HuH-7 (cell line): ENCODE measurements around the gene EFNA4.

Experiments used
- DNase-seq: peaks from one replicate; pipeline ENCODE4 v3.0.0; 2011; ENCODE audit warnings: low spot score

The EFNA4 gene, protein sequence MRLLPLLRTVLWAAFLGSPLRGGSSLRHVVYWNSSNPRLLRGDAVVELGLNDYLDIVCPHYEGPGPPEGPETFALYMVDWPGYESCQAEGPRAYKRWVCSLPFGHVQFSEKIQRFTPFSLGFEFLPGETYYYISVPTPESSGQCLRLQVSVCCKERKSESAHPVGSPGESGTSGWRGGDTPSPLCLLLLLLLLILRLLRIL

DNA sequence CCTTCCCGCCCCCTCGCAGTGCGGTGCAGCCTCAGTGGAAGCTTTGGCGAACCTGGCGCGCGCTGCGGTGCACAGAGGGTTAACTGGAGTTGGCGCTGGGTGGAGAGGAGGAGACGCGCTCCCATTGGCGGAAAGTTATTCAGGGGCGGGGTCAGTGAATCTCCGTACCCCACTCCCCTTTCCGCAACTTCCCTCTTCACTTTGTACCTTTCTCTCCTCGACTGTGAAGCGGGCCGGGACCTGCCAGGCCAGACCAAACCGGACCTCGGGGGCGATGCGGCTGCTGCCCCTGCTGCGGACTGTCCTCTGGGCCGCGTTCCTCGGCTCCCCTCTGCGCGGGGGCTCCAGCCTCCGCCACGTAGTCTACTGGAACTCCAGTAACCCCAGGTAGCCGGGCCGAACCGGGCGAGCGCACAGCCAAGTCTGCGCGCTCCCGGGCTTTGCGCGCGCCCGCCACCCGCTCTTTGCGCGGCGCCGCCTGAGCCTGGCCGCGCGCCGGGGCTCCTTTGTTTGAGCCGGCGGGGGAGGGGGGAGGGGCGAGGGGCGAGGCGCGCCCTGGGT lies at the start of gene EFNA4:
EFNA4 (plus strand) TSS at position 191 of the 561 bp plus-strand sequence; CDS start at position 275, 84 bp downstream.
- DNase-seq = peak; percentile 99

DNA sequence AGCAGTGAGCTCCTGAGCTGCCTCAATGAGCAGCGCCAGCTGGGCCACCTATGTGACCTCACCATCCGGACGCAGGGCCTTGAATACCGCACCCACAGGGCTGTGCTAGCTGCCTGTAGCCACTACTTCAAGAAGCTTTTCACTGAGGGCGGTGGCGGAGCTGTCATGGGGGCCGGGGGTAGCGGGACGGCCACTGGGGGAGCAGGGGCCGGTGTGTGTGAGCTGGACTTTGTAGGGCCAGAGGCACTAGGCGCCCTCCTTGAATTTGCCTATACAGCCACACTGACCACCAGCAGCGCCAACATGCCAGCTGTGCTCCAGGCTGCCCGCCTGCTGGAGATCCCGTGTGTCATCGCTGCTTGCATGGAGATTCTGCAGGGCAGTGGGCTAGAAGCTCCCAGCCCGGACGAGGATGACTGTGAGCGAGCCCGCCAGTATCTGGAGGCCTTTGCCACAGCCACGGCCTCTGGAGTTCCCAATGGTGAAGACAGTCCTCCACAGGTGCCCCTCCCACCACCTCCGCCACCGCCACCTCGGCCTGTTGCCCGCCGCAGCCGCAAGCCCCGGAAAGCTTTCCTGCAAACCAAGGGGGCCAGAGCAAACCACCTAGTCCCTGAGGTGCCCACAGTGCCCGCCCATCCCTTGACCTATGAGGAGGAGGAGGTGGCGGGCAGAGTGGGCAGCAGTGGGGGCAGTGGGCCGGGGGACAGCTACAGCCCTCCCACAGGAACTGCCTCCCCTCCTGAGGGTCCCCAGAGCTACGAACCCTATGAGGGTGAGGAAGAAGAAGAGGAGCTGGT lies 48.6 kb upstream of the EFNA4 start:
- DNase-seq = no peak

DNA sequence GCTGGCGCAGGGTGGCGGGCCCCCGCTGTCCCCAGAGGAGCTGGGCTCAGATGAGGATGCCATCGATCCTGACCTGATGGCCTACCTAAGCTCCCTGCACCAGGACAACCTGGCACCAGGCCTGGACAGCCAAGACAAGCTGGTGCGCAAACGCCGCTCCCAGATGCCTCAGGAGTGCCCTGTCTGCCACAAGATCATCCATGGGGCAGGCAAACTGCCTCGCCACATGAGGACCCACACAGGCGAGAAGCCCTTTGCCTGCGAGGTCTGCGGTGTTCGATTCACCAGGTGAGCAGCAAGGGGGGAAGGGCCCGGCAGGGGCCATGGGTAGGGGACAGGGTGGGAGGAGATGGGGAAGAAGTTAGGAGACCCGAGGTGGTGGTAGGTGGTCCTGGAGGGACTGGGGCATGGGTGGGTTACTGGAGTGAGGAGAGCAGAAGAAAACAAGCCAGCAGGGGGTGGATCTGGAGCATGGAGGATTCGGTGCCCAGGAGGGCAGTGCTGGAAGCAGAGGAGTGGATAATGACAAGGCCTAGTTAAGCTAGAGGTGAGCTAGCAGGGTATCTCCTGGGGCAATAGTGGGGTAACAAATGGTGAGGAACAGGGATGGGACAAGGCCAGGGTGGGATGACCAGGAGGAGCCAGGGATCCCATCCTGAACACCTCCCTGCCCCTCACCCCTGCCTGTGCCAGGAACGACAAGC lies 47.9 kb upstream of the EFNA4 start:
- no peak for DNase-seq

DNA sequence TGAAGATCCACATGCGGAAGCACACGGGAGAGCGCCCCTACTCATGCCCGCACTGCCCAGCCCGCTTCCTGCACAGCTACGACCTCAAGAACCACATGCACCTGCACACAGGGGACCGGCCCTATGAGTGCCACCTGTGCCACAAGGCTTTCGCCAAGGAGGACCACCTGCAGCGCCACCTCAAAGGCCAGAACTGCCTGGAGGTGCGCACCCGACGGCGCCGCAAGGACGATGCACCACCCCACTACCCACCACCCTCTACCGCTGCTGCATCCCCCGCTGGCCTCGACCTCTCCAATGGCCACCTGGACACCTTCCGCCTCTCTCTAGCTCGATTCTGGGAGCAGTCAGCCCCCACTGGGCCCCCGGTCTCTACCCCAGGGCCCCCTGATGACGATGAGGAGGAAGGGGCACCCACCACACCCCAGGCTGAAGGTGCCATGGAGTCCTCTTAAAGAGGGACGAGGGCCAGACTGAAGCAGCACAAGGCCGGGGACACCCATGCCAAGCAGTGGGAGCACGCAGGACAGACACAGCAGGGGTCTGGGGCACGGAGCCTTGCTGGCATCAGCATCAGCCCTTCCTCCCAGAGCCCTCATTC lies 47.2 kb upstream of the EFNA4 start:
- no peak for DNase-seq

DNA sequence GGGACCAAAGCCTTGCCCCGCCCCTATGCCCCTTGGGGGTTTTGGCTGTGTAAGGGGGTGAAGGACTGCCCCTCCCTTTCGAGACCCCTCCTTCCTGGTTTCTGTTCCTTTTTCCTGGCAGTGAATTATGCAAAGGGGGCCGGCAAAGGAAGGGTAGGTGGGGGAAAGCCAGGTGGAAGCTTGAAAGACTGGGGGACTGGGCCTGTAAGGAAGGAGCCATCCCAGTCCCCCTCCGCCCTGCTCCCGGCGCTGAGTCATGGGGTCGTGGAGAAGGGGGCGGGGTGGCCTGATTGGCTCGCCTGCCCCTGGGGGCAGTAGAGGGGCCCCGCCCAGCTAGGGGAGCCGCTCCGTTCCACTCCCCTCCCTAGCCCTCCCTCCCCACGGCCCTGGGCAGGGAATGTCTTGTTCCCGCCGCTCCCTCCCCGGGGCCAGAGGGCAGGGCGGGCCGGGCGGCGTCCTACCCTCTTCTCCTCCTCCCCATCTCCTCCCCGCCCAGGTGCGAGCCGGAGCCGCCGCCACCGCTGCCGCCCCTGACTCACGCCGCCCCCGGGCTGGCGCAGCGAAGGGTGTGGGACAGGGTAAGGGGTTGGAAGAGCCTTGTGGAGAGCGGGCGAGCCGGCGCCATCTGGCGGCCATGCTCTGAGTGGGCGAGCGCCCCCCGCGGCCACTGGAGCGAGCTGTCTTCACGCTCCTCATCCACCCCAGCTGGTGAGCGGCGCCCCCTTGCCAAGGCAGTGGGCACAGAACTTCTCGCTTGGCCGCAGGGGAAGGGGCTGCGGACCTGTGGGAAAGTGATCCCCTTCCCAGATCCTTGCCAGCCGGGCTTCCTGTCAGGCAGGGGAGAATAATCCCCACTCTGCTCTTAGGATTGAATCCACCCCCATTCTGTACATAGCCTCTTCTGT lies 46.2 kb upstream of the EFNA4 start:
- peak; percentile 90 for DNase-seq

DNA sequence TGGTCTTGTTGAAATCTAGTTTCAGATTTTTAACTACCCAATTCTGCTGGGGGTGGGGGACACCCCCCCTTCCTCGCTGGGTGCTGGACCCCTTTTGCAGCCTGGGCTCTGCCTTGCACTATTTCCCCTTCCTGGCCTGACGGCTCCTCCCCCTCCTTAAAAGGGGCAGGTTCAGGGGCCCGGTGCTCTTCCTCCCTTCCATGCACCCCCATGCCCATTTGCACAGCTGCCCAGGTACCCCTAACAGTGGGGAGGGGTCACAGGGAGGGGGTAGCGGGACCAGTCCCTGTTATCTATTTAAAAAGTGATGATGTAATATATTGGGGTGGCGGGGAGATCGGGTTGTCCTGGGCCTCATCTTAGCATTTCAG lies 45.6 kb upstream of the EFNA4 start:
- DNase-seq = no peak

DNA sequence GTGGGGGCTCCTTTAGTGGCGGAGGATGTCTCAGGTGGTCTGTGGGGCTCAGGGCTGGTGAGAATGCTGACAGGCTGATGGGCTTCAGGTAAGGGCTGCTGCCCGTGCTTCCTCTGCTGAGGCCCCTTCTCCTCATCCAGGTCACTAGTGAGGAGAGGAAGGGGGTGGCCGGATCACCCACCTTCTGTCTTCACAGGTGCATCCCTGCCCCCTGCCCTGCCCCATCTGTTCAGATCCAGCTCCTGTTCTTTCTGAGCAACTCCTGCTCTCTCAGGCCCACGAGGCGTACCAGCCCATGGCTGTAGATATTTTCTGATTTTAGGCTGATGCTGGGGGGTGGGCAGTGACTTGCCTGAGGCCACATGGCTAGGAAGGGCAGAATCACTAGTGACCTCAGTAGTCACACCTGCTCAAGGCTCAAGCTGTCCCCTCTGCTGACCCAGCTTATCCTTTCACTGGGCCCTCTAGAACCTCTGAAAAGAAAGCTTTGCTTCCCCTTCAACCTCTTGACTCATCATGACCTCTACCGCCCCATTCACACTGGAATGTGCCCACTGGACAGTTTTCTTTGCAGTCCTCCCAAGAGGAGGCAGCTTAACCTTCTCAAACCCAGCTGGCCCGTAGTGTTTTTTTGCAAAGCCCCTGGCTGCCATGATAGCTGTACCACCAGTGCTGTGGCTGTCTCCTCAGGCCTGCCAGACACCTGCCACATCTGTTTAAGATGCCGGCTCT lies 44.8 kb upstream of the EFNA4 start:
- DNase-seq = no peak

DNA sequence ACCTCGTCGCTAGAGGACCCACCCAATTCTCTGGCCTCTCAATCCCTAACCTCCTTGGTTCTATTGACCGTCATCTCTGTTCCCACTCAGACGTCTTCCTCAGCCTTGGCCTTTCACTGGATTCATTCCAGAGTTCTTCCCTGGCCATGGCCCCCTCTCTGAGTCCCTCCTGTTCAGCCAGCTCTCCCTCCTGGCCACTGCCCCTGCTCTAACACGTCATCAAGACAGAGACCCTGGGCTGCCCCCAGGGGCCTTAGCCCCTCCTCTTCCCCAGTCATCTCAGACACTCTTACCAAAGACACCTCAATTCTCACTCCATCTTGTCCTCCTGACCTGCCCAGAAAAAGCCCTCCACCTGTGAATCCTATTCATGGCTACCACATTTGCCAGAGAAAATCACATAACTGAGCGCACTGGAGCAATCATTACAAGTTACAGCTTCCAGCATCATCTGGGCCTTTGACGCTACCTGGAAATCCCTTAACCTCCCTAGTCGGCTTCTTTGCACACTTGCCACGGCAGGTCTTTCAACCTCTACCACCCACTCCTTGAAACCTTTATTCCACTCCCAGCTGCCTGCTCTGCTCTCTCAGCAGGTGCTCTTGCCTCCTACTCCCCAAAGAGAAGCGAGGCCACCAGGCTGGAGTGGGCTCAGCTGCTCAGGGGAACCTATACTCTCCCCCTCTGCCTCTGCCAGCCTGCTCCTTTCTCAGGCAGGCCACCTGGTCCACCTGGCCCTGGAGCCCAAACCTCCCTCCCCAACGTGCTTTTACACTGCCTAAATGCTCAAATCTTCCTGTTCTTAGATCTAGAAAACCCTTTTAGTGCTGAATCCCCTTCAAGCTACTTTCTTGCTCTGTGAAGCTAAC lies 43.9 kb upstream of the EFNA4 start:
- no peak for DNase-seq

DNA sequence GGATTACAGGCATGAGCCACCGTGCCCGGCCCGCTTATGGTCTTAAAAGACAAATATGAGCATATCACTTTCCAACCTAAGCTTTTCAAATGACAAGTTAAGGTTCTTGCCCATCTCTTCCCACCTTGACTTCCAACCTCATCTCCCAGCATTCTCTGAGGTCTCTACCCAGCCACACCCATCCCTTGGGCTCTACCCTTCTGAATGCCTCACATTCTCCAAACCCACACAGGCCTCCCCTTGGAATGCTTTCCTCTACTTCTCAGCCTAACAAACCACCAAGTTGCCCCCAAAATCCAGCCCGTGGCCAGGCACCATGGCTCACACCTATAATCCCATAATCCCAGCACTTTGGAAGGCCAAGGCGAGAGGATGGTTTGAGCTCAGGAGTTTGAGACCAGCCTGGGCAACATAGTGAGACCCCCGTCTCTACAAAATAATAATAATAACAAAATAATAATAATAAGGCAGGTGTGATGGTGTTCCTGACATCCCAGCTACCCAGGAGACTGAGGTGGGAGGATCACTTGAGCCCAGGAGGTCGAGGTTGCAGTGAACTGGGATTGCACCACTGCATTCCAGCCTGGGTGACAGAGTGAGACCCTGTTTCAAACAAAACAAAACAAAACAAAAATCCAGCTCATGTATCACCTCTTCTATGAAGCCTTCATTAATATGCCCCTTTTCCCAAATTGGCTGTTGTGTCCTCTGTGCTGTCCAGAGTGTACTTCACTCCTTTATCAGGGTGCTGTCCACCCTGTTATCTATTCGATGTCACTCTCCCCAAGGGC lies 41.2 kb upstream of the EFNA4 start:
- no peak for DNase-seq

DNA sequence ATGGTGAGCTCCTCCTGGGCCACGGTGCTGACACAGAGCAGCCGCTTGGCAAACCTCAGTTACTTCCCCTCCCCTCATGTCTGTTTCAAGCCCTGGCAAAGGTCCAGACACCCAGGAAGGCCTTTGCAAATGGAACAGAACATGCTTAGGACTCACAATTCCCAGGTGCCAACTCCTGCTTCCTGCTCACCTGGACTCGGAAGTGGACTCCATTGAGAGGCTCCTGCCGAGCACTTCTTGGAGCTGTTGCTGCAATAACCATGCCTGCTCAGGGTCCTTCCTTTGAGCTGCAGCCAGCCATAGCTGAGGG lies 40.7 kb upstream of the EFNA4 start:
- no peak for DNase-seq

DNA sequence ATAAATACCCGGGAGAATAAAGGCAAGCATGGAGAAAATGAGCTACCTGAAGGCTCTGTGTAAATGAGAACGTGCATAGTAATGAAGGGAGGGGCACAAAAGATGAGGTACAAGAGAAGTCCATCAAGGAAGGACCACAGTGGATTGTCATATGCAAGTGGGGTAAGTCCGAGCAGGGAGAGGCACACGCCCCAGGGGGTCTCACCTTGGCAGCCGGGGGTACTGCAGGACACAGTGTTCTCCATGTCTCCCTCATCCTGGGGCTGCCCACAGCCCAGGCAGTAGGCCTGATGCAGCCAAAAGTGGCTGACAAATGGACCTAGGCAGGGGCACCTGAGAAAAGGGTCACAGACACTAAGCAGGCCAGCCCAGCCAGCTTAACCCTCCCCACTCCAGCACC lies 39.9 kb upstream of the EFNA4 start:
- no peak for DNase-seq

DNA sequence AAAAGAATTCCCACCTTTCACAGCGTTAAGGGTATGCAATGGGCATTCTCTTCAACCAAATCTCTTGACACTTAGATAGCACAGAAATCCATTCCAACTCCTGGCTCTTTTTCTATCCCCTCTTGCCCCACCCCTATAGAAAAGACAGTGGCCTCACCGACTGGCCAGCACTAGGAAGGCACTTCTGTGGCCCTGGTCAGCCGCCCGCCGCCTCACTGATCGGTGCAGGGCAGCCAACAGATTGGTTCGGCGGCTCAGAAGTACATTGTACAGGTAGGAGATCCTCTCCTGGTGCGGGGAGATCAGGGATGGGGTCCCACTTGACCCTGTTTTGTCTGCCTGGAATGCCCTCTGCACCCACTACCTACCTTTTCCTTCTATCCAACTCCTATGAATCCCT lies 39.2 kb upstream of the EFNA4 start:
- DNase-seq = no peak

DNA sequence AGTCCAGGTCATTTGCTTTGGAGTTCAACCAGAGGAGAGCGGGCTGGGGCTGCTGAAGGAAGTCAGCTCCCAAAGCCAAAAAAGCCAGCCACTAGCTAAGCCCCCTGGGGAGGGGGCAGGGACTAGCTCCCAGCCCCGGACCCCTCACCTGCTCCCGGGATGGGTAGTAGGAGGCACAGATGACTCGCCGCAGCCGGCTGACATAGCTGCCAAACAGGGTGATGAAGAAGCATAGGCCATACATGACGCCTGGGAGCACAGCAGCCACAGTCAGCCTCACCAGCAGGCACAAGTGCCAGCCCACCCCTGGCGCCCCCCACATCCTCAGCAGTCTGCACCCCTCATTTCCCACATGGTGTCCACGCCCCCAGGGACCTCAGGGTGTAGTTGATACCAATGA lies 37.4 kb upstream of the EFNA4 start:
- DNase-seq = no peak

DNA sequence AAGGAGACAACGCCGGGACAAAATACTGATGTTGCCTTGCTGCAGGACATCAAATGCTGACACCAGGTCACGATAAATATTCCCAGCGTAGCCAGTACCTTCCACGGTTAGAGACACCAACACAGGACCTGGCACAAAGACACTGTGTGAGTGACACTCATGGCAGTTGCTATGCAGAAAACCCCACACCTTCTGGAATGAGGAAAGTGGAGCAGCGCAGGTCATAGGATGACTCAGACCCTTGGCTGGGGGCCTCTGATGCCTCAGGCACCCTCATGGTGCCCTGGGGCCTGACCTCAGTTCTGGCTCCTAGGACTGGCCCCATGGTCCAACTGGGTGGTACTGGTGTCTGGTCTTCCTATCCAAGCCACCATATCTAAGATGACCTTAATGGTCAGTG lies 37.0 kb upstream of the EFNA4 start:
- DNase-seq = no peak

DNA sequence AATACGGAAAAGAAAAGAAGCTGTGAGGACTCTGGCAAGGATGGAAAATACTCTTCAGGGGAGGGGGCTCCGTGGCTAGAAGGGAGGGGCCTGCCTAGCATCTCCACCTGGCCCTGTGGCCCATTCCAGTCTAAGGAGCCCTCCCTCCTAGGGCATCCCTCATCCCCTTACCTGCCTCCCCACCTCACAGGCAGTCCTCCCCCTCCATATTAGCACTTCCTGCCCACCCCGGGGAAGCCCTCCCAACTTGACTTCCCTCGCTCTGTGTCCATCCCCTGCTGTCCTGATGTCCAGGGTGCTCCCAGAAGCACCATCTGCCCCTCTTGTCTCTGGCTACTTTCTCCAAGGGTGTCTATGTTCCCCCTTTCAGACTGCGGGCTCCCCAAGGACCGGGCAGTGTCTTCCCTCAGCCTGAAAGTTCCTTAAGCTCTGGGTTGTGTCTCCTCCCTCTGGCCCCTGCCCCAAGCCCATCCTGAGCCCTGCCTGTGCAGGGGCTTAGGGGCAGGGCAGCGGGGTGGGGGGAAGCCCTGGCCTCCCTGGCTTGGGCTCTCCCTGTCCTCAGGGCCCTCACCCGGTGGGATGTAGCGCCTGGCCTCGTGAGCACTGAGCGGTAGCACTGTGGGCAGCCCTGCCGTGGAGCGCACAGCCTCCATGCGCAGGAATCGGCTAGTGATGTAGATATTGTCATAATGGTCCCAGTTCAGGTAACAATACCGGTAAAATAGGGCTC lies 33.9 kb upstream of the EFNA4 start:
- DNase-seq = no peak

DNA sequence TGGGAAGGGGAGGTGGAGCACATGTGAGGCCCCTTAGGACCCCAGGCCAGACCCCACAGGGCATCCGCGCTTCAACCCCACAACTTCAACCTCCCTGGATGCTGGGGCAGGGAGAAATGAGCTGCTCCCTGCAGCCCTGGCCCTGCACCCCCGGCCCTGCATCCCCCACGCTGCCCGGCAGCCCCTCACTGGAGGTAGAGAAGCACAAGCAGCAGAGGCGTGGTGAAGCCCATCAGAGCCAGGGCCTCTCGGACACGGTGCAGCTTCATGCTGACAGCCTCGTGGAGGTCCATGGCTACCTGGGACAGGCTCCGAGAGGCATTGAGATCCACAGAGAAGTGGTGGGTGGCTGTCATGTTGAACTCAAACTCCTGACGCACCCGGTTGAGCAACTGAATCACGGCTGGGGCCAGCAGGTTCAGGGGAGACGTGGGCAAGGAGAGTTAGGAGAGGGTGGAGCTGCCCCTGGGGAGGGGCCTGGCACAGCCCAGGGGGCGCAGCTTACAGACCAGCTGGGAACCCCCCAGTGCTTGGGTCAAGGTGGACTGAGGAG lies 33.2 kb upstream of the EFNA4 start:
- DNase-seq = no peak

DNA sequence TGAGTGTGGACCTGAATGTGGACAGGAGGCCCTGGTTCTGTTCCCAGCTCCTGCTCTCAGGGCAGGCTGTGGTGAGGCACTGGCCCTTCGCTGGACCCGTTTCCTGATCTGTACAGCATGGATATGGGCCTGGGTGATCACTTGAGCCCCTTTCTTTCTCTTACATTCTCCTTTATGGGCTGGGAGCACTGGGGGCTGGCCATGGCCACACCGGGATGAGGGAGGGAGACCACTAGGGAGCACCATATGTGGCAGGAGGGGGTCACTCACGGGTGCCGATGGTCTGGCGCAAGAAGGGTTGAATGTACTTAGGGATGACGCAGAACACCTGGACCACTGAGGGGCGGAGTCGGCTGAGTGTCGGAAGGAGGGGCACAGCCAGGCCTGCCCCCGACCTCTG lies 32.6 kb upstream of the EFNA4 start:
- no peak for DNase-seq

DNA sequence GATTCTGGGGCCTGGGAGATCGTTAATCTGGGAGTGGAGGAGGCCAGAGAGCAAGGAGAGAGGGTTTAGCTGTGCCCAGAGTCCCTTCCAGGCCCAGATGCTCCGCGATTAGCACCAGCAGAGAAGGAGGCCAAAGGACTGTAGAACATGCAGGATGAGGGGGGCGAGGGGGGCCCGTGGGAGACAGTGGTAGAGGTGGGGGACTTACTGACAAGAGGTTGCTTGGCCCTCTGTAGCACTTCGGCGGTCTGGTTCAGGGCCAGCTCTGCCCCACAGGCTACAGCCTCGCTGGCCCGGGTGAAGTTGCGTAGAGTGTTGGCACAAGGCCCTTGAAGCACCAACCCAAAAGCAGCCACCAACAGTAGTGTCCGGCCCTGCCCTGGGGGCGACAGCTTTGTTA lies 30.7 kb upstream of the EFNA4 start:
- no peak for DNase-seq
